ENCODE data around the gene PARVA.

DNA sequence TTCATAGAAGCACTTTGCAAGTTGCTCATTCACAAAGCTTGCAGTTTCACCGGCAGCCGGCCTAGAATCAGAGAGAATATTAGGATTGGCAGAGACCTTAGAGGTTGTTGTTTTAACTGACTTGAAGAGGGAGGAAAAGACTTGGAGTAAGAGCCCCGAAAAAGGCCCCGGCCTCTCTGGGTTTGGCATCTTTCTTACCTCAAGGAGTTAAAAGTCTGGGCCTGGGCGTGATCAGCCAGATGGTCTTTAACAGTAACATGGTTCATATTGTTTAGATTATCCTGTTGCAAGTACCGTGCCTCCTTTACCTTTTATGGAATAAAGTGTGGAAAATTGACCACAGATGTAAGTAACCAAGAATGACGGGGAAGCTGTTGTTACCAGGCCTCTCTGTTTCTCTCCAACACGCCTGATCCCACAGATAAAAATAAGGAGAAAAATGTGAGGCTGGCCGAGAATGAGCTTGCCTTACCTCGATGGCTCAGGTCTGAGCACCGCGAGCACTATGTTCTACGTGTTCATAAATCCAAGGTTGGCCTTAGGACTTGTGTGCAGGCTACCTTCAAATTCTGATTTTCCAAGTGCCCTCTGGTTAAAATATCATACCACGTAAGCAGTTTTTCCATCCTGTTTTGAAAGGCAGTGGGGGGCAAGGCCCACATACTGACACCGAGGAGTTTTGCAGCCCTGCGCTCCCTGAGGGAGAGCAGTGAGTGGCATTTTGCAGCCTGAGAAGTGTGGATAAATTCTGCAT, 56.4 kb downstream of the PARVA start:
- no peak for TF ChIP-seq SIN3A (IDR thresholded peaks at IDR 0.05; ENCODE audit: borderline replicate concordance, insufficient read depth, low read length)
- TF ChIP-seq, protein P1, sequence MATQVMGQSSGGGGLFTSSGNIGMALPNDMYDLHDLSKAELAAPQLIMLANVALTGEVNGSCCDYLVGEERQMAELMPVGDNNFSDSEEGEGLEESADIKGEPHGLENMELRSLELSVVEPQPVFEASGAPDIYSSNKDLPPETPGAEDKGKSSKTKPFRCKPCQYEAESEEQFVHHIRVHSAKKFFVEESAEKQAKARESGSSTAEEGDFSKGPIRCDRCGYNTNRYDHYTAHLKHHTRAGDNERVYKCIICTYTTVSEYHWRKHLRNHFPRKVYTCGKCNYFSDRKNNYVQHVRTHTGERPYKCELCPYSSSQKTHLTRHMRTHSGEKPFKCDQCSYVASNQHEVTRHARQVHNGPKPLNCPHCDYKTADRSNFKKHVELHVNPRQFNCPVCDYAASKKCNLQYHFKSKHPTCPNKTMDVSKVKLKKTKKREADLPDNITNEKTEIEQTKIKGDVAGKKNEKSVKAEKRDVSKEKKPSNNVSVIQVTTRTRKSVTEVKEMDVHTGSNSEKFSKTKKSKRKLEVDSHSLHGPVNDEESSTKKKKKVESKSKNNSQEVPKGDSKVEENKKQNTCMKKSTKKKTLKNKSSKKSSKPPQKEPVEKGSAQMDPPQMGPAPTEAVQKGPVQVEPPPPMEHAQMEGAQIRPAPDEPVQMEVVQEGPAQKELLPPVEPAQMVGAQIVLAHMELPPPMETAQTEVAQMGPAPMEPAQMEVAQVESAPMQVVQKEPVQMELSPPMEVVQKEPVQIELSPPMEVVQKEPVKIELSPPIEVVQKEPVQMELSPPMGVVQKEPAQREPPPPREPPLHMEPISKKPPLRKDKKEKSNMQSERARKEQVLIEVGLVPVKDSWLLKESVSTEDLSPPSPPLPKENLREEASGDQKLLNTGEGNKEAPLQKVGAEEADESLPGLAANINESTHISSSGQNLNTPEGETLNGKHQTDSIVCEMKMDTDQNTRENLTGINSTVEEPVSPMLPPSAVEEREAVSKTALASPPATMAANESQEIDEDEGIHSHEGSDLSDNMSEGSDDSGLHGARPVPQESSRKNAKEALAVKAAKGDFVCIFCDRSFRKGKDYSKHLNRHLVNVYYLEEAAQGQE (IDR thresholded peaks at IDR 0.05; ENCODE audit: insufficient read depth in 1 of 2, low read depth in 2 of 2, low read length in 2 of 2): no peak
